KMS-11 (cell line): ENCODE measurements around the gene TSSK1B.

ENCODE experiments used
- H2AFZ ChIP-seq: fragments of 200-600 bp; sonication (generic); 2 replicates; pipeline ENCODE4 v1.6.1; 2016; ENCODE audit warnings: antibody characterized with exemption, mixed run types, low read depth
- H3K27ac ChIP-seq: fragments of 200-600 bp; sonication (generic); 2 replicates; pipeline ENCODE4 v1.6.1; 2016; ENCODE audit warnings: mild to moderate bottlenecking, mixed run types
- H3K27me3 ChIP-seq: fragments of 200-600 bp; sonication (generic); 2 replicates; pipeline ENCODE4 v1.6.1; 2017; ENCODE audit warnings: mild to moderate bottlenecking, low read depth, mixed run types, moderate library complexity; ENCODE audit not compliant: insufficient read depth
- H3K36me3 ChIP-seq: fragments of 200-600 bp; sonication (generic); 2 replicates; pipeline ENCODE4 v1.6.1; 2017; ENCODE audit warnings: mild to moderate bottlenecking, mixed run types; ENCODE audit not compliant: insufficient read depth
- H3K4me1 ChIP-seq: fragments of 200-600 bp; sonication (generic); 2 replicates; pipeline ENCODE4 v1.6.1; 2016; ENCODE audit warnings: mild to moderate bottlenecking, low read depth, mixed run types; ENCODE audit not compliant: poor library complexity, severe bottlenecking
- H3K4me2 ChIP-seq: fragments of 200-600 bp; sonication (generic); 2 replicates; pipeline ENCODE4 v1.7.0; 2016; ENCODE audit warnings: mild to moderate bottlenecking, mixed run types
- H3K4me3 ChIP-seq: fragments of 200-600 bp; sonication (generic); IDR thresholded peaks from 2 replicates; pipeline ENCODE4 v1.6.1; 2017; ENCODE audit warnings: low read depth, low read length, mixed read lengths; ENCODE audit not compliant: insufficient read depth
- H3K79me2 ChIP-seq: fragments of 200-600 bp; sonication (generic); 2 replicates; pipeline ENCODE4 v1.6.1; 2016; ENCODE audit warnings: low read depth, mixed run types; ENCODE audit not compliant: insufficient read depth
- H3K9ac ChIP-seq: fragments of 200-600 bp; sonication (generic); 2 replicates; pipeline ENCODE4 v1.6.1; 2016; ENCODE audit warnings: mild to moderate bottlenecking, mixed run types
- H4K20me1 ChIP-seq: fragments of 200-600 bp; sonication (generic); 2 replicates; pipeline ENCODE4 v1.6.1; 2016; ENCODE audit warnings: mild to moderate bottlenecking, mixed run types; ENCODE audit not compliant: insufficient read depth
- CTCF ChIP-seq: fragments of 200-600 bp; sonication (generic); conservative IDR thresholded peaks from 2 replicates; pipeline ENCODE4 v1.6.1; 2017; ENCODE audit warnings: low read depth, mild to moderate bottlenecking, antibody characterized with exemption, low read length, moderate library complexity, mixed read lengths

The TSSK1B gene

GRCh38 chr5:113437111-113437510, 2.3 kb upstream of the TSSK1B start:
- Histone ChIP-seq H3K4me1 (no peaks in the 10 kb centered on the region), H3K27ac (no peak overlapping the region), H3K27me3 (no peaks in the 10 kb centered on the region), H2AFZ (no peak overlapping the region), H3K36me3 (no peaks in the 10 kb centered on the region), H3K79me2 (no peaks in the 10 kb centered on the region), H3K4me3 (no peak overlapping the region), H4K20me1 (no peaks in the 10 kb centered on the region), H3K9ac (no peak overlapping the region), H3K4me2 (no peak overlapping the region)
- TF ChIP-seq CTCF, result no peak

- Histone ChIP-seq H3K27me3 (no peaks in the 10 kb centered on the region), H3K79me2 (no peaks in the 10 kb centered on the region), H4K20me1 (no peaks in the 10 kb centered on the region), H3K9ac (no peak overlapping the region), H3K4me2 (no peak overlapping the region), H3K4me1 (no peaks in the 10 kb centered on the region), H3K4me3 (no peak overlapping the region), H2AFZ (no peak overlapping the region), H3K36me3 (no peaks in the 10 kb centered on the region), H3K27ac (no peak overlapping the region)
- no peak for TF ChIP-seq CTCF
Measured at GRCh38 chr5:113435575-113435974, 786 bp upstream of the TSSK1B start.

GRCh38 chr5:113433862-113434612, 752 bp downstream of the TSSK1B start:
- Histone ChIP-seq H3K36me3 (no peaks in the 10 kb centered on the region), H3K79me2 (no peaks in the 10 kb centered on the region), H3K9ac (no peak overlapping the region), H3K4me2 (no peak overlapping the region), H4K20me1 (no peaks in the 10 kb centered on the region), H3K27ac (no peak overlapping the region), H3K4me1 (no peaks in the 10 kb centered on the region), H2AFZ (no peak overlapping the region), H3K4me3 (no peak overlapping the region), H3K27me3 (no peaks in the 10 kb centered on the region)
- no peak for TF ChIP-seq CTCF

- Histone ChIP-seq H3K4me1 (no peaks in the 10 kb centered on the region), H3K4me2 (no peak overlapping the region), H3K27me3 (no peaks in the 10 kb centered on the region), H3K27ac (no peak overlapping the region), H4K20me1 (no peaks in the 10 kb centered on the region), H3K36me3 (no peaks in the 10 kb centered on the region), H2AFZ (no peak overlapping the region), H3K9ac (no peak overlapping the region), H3K4me3 (no peak overlapping the region), H3K79me2 (no peaks in the 10 kb centered on the region)
- no peak for TF ChIP-seq CTCF
Measured at GRCh38 chr5:113433071-113433470, 1.7 kb downstream of the TSSK1B start.
